Endothelial cell of umbilical vein (primary cell): ENCODE results near the gene RABL6.

Experiments used
- CTCF ChIP-seq, 2 donors: IDR thresholded peaks; 1 replicate in 1 of 2; 2 replicates in 1 of 2; pipeline ENCODE4 v1.5.1; 2011; ENCODE audit warnings: low read length in 2 of 2, mild to moderate bottlenecking in 2 of 2, moderate library complexity in 2 of 2, control low read depth in 1 of 2, inconsistent platforms in 1 of 2, low read depth in 1 of 2; ENCODE audit not compliant: insufficient read depth in 1 of 2; ENCODE audit errors: extremely low read depth in 1 of 2
- EZH2 ChIP-seq: IDR thresholded peaks from 2 replicates; pipeline ENCODE4 v1.6.1; 2012; ENCODE audit warnings: borderline replicate concordance, low read depth, mild to moderate bottlenecking, moderate library complexity, low read length, inconsistent platforms; ENCODE audit not compliant: severe bottlenecking
- GATA2 ChIP-seq: IDR thresholded peaks from 2 replicates; pipeline ENCODE4 v1.7.0; 2011; ENCODE audit warnings: low read depth, mild to moderate bottlenecking, moderate library complexity, mixed read lengths, low read length; ENCODE audit not compliant: insufficient read length, insufficient read depth
- MAX ChIP-seq: IDR thresholded peaks from 2 replicates; pipeline ENCODE4 v1.6.1; 2011; ENCODE audit not compliant: insufficient read depth, insufficient read length
- POLR2A ChIP-seq: IDR thresholded peaks from 2 replicates; pipeline ENCODE4 v1.6.1; 2012; ENCODE audit warnings: low read depth, mild to moderate bottlenecking, control low read depth, low read length
- POLR2AphosphoS5 ChIP-seq: IDR thresholded peaks from 2 replicates; pipeline ENCODE4 v1.6.1; 2012; ENCODE audit warnings: low read depth, mild to moderate bottlenecking, control low read depth, low read length, moderate library complexity; ENCODE audit not compliant: insufficient read depth

- TF ChIP-seq POLR2AphosphoS5 (no peak), CTCF (IDR thresholded peaks at IDR 0.05; ENCODE audit: extremely low read depth in 1 of 2, insufficient read depth in 1 of 2, low read depth in 1 of 2, low read length in 2 of 2) (no peak), GATA2 (no peak), POLR2A (no peak), EZH2 (no peak), MAX (no peak)
Observed at GRCh38 chr9:136858452-136858843, 50.7 kb downstream of the RABL6 start.
